H1 (cell line): Measurements from ENCODE around the gene GRK5. TPM values are rescaled to one million over a fixed set of nuclear protein-coding genes. Genes with fewer than 3 reads are reported as not detected.

Experiments
- SP1 ChIP-seq: IDR thresholded peaks from 2 replicates; pipeline ENCODE4 v1.6.1; 2011; ENCODE audit warnings: low read depth, low read length
- SUZ12 ChIP-seq: fragments of 200-600 bp; sonication (generic); IDR thresholded peaks from 2 replicates; pipeline ENCODE4 v1.6.1; 2012; ENCODE audit warnings: mild to moderate bottlenecking, inconsistent platforms, low read length, moderate library complexity, mixed read lengths
- polyA plus RNA-seq, 7 experiments: library from polyadenylated mRNA; depleted of rRNA in 3 of 7; stranded (reverse) in 5 of 7; unstranded in 2 of 7; fragments of >200 nt in 5 of 7; fragments of 200-250 nt in 2 of 7; gene quantifications; 1 replicate in 5 of 7; 2 replicates in 1 of 7; 4 replicates in 1 of 7; pipeline versions ENCODE4 v1.2.1 to v1.2.3, GENCODE V29; 2011 to 2013; ENCODE audit warnings: missing spikeins in 2 of 7, mixed read lengths in 2 of 7
- total RNA-seq: library from RNA; stranded (reverse); fragmentation: NEBNext Ultra II Directional; extraction: Animal tissue kit (Norgen Biotek cat#: 25700); gene quantifications from 2 replicates; pipeline ENCODE4 v1.2.1, GENCODE V29; 2021
- TF ChIP-seq, protein P1 (sequence below): fragments of 300-600 bp; sonication (generic); IDR thresholded peaks from 2 replicates; pipeline ENCODE4 v1.7.1; 2012; ENCODE audit warnings: low read length, moderate library complexity, mild to moderate bottlenecking, inconsistent platforms; ENCODE audit not compliant: insufficient replicate concordance

GRK5 gene
- total and polyA plus RNA-seq, 2 of the 8 experiments (the other 6 are each of a cell fraction or from before 2014, with no cell fraction given) = 0.54 to 2.5 TPM

DNA sequence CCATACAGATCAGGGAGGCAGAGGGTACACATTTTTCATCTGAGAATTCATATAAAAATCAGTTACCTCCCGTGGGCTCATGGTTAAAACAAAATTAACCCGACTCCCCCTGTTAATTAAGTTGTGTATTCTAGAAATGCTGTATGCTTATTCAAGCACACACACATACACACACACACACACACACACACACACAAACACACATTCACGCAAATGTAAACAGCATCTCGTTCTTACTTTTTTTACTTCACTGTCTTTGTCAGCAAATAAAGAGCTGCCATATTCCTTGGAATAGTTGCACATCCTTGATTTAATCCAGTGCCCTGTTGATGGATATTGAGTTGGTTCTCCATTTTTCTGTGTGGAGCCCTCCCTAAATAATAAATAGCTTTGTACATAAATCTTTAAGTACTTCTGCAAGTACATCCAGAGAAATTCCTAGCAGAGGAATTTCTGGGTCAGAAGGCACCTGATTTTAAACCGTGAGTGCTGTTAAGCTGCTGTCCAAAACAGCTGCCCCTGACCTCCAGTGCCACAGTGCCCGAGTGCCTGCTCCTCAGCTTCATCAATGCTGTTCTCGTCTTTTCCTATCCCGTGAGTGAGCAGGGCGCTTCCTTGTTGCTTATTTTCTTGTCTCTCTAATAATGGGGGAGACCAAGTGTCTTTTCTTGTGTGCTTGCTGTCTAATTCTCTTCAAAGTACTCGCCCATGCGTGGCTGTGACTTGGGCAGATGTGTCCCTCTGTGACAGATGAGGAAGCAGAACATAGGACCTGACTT is 217.9 kb downstream of the GRK5 start (continued):
- TF ChIP-seq, protein P1, sequence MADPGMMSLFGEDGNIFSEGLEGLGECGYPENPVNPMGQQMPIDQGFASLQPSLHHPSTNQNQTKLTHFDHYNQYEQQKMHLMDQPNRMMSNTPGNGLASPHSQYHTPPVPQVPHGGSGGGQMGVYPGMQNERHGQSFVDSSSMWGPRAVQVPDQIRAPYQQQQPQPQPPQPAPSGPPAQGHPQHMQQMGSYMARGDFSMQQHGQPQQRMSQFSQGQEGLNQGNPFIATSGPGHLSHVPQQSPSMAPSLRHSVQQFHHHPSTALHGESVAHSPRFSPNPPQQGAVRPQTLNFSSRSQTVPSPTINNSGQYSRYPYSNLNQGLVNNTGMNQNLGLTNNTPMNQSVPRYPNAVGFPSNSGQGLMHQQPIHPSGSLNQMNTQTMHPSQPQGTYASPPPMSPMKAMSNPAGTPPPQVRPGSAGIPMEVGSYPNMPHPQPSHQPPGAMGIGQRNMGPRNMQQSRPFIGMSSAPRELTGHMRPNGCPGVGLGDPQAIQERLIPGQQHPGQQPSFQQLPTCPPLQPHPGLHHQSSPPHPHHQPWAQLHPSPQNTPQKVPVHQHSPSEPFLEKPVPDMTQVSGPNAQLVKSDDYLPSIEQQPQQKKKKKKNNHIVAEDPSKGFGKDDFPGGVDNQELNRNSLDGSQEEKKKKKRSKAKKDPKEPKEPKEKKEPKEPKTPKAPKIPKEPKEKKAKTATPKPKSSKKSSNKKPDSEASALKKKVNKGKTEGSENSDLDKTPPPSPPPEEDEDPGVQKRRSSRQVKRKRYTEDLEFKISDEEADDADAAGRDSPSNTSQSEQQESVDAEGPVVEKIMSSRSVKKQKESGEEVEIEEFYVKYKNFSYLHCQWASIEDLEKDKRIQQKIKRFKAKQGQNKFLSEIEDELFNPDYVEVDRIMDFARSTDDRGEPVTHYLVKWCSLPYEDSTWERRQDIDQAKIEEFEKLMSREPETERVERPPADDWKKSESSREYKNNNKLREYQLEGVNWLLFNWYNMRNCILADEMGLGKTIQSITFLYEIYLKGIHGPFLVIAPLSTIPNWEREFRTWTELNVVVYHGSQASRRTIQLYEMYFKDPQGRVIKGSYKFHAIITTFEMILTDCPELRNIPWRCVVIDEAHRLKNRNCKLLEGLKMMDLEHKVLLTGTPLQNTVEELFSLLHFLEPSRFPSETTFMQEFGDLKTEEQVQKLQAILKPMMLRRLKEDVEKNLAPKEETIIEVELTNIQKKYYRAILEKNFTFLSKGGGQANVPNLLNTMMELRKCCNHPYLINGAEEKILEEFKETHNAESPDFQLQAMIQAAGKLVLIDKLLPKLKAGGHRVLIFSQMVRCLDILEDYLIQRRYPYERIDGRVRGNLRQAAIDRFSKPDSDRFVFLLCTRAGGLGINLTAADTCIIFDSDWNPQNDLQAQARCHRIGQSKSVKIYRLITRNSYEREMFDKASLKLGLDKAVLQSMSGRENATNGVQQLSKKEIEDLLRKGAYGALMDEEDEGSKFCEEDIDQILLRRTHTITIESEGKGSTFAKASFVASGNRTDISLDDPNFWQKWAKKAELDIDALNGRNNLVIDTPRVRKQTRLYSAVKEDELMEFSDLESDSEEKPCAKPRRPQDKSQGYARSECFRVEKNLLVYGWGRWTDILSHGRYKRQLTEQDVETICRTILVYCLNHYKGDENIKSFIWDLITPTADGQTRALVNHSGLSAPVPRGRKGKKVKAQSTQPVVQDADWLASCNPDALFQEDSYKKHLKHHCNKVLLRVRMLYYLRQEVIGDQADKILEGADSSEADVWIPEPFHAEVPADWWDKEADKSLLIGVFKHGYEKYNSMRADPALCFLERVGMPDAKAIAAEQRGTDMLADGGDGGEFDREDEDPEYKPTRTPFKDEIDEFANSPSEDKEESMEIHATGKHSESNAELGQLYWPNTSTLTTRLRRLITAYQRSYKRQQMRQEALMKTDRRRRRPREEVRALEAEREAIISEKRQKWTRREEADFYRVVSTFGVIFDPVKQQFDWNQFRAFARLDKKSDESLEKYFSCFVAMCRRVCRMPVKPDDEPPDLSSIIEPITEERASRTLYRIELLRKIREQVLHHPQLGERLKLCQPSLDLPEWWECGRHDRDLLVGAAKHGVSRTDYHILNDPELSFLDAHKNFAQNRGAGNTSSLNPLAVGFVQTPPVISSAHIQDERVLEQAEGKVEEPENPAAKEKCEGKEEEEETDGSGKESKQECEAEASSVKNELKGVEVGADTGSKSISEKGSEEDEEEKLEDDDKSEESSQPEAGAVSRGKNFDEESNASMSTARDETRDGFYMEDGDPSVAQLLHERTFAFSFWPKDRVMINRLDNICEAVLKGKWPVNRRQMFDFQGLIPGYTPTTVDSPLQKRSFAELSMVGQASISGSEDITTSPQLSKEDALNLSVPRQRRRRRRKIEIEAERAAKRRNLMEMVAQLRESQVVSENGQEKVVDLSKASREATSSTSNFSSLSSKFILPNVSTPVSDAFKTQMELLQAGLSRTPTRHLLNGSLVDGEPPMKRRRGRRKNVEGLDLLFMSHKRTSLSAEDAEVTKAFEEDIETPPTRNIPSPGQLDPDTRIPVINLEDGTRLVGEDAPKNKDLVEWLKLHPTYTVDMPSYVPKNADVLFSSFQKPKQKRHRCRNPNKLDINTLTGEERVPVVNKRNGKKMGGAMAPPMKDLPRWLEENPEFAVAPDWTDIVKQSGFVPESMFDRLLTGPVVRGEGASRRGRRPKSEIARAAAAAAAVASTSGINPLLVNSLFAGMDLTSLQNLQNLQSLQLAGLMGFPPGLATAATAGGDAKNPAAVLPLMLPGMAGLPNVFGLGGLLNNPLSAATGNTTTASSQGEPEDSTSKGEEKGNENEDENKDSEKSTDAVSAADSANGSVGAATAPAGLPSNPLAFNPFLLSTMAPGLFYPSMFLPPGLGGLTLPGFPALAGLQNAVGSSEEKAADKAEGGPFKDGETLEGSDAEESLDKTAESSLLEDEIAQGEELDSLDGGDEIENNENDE = peak; percentile 77
- TF ChIP-seq SP1 = no peak
- TF ChIP-seq SUZ12 = no peak
